Keratinocyte (primary cell): Measurements from ENCODE around the gene KLC3. TPM values are rescaled to one million over a fixed set of nuclear protein-coding genes. Genes with fewer than 3 reads are reported as not detected.

Source experiments
- DNase-seq: peaks from one replicate; pipeline ENCODE4 v3.0.0-alpha.2; 2011; ENCODE audit warnings: low read depth, missing footprints, low spot score
- FAIRE-seq: peaks from 2 replicates; lab custom pipeline; 2011; peaks lifted over from hg19 to GRCh38; lab: Jason Lieb, UNC
- H2AFZ ChIP-seq: 2 replicates; pipeline ENCODE4 v1.6.0; 2012; ENCODE audit warnings: low read length, control low read depth, inconsistent platforms; ENCODE audit not compliant: control insufficient read depth
- H3K27ac ChIP-seq: 2 replicates; pipeline ENCODE4 v1.5.1; 2011; ENCODE audit warnings: low read length; ENCODE audit not compliant: control insufficient read depth, insufficient read depth
- H3K27me3 ChIP-seq: 3 replicates; pipeline ENCODE4 v1.6.0; 2011; ENCODE audit warnings: low read length; ENCODE audit not compliant: control insufficient read depth, insufficient read depth; ENCODE audit errors: extremely low read depth
- H3K36me3 ChIP-seq, 2 experiments: 2 replicates in 1 of 2; 3 replicates in 1 of 2; pipeline ENCODE4 v1.5.1; 2011; ENCODE audit warnings: low read length in 2 of 2, mild to moderate bottlenecking in 1 of 2; ENCODE audit not compliant: control insufficient read depth in 2 of 2, insufficient read depth in 2 of 2; ENCODE audit errors: extremely low read depth in 1 of 2
- H3K4me1 ChIP-seq: 3 replicates; pipeline ENCODE4 v1.5.1; 2011; ENCODE audit warnings: low read length; ENCODE audit not compliant: control insufficient read depth, insufficient read depth; ENCODE audit errors: extremely low read depth
- H3K4me2 ChIP-seq: 3 replicates; pipeline ENCODE4 v1.6.0; 2011; ENCODE audit warnings: low read depth, low read length; ENCODE audit not compliant: control insufficient read depth, insufficient read depth; ENCODE audit errors: extremely low read depth
- H3K4me3 ChIP-seq, 3 experiments: fragments of 200-600 bp in 1 of 3; sonication (generic) in 1 of 3; 2 replicates in 2 of 3; 3 replicates in 1 of 3; pipeline ENCODE4 v1.5.1; 2011 to 2016; ENCODE audit warnings: low read length in 3 of 3, mild to moderate bottlenecking in 3 of 3, control low read depth in 2 of 3, inconsistent platforms in 1 of 3, low read depth in 1 of 3, mixed read lengths in 1 of 3, mixed run types in 1 of 3, moderate library complexity in 1 of 3; ENCODE audit not compliant: control insufficient read depth in 2 of 3, insufficient read depth in 2 of 3; ENCODE audit errors: extremely low read depth in 1 of 3
- H3K79me2 ChIP-seq: 2 replicates; pipeline ENCODE4 v1.6.0; 2012; ENCODE audit warnings: low read length; ENCODE audit not compliant: control insufficient read depth, insufficient read depth
- H3K9ac ChIP-seq: 3 replicates; pipeline ENCODE4 v1.6.0; 2011; ENCODE audit warnings: low read length; ENCODE audit not compliant: control insufficient read depth, insufficient read depth; ENCODE audit errors: extremely low read depth
- H3K9me1 ChIP-seq: 3 replicates; pipeline ENCODE4 v1.6.0; 2011; ENCODE audit warnings: low read length; ENCODE audit not compliant: control insufficient read depth, insufficient read depth; ENCODE audit errors: extremely low read depth
- H3K9me3 ChIP-seq: 2 replicates; pipeline ENCODE4 v1.5.1; 2012; ENCODE audit warnings: low read depth, low read length; ENCODE audit not compliant: control insufficient read depth
- H4K20me1 ChIP-seq: 3 replicates; pipeline ENCODE4 v1.6.0; 2011; ENCODE audit warnings: low read length; ENCODE audit not compliant: control insufficient read depth, insufficient read depth; ENCODE audit errors: extremely low read depth
- CTCF ChIP-seq, 3 experiments: IDR thresholded peaks in 1 of 3; conservative IDR thresholded peaks in 1 of 3; optimal IDR thresholded peaks in 1 of 3; 2 replicates in 2 of 3; 3 replicates in 1 of 3; pipeline versions ENCODE3 to v1.5.1; 2011; ENCODE audit warnings: low read length in 3 of 3, mild to moderate bottlenecking in 3 of 3, moderate library complexity in 2 of 3, control low read depth in 1 of 3, inconsistent platforms in 1 of 3; ENCODE audit not compliant: insufficient read depth in 2 of 3; ENCODE audit errors: extremely low read depth in 1 of 3
- EZH2 ChIP-seq: IDR thresholded peaks from one replicate; pipeline ENCODE4 v1.6.1; 2012; ENCODE audit warnings: inconsistent platforms, mild to moderate bottlenecking, low read length, moderate library complexity
- dilution Hi-C: fragments of 300-500 bp; cut with MboI; formaldehyde crosslinking; loops from one replicate; pipeline ENCODE4 v1.7.0; 2020; ENCODE audit warnings: low sequenced_read_pairs; ENCODE audit not compliant: extremely low pct_ligation_motif_present
- polyA plus RNA-seq, 5 experiments: library from polyadenylated mRNA; depleted of rRNA in 3 of 5; stranded (reverse) in 3 of 5; stranded (forward) in 1 of 5; unstranded in 1 of 5; fragments of >200 nt; gene quantifications; 1 replicate in 1 of 5; 2 replicates in 3 of 5; 3 replicates in 1 of 5; pipeline versions ENCODE4 v1.2.1 to v1.2.3, GENCODE V29; 2011 to 2012; ENCODE audit warnings: missing spikeins in 2 of 5, low read depth in 1 of 5, low replicate concordance in 1 of 5

KLC3 gene
- polyA plus RNA-seq, 1 donor (not counting 4 experiments of a cell fraction or from before 2014, with no cell fraction given) = 14.7 TPM

GRCh38 chr19:45314708-45315245 lies 25.8 kb upstream of the KLC3 start:
- Histone ChIP-seq H3K79me2 (no peaks in the 10 kb centered on the region), H3K9me3 (no peaks in the 10 kb centered on the region), H2AFZ (no peak overlapping the region), H3K27ac (no peak overlapping the region), H3K27me3 (peaks cover 17% of the 10 kb centered on the region), H4K20me1 (no peaks in the 10 kb centered on the region), H3K4me3 (no peak overlapping the region), H3K9ac (no peak overlapping the region), H3K4me1 (no peaks in the 10 kb centered on the region), H3K4me2 (no peak overlapping the region), H3K9me1 (no peaks in the 10 kb centered on the region), H3K36me3 (no peaks in the 10 kb centered on the region)
- no peak for TF ChIP-seq CTCF (optimal IDR thresholded peaks at IDR 0.05 in 1 of 3, IDR thresholded peaks at IDR 0.05 in 1 of 3, conservative IDR thresholded peaks at IDR 0.05 in 1 of 3; ENCODE audit: extremely low read depth in 1 of 3, insufficient read depth in 2 of 3, low read length in 3 of 3)
- TF ChIP-seq EZH2 = no peak
- dilution Hi-C loops = no loop called here
- FAIRE-seq (no peak), DNase-seq (no peak)

GRCh38 chr19:45315304-45315703 lies 25.2 kb upstream of the KLC3 start:
- TF ChIP-seq EZH2 (no peak), CTCF (optimal IDR thresholded peaks at IDR 0.05 in 1 of 3, IDR thresholded peaks at IDR 0.05 in 1 of 3, conservative IDR thresholded peaks at IDR 0.05 in 1 of 3; ENCODE audit: extremely low read depth in 1 of 3, insufficient read depth in 2 of 3, low read length in 3 of 3) (no peak)
- Histone ChIP-seq H3K27ac (no peak overlapping the region), H3K4me1 (no peaks in the 10 kb centered on the region), H3K27me3 (peaks cover 17% of the 10 kb centered on the region), H3K9ac (no peak overlapping the region), H3K36me3 (no peaks in the 10 kb centered on the region), H3K9me1 (no peaks in the 10 kb centered on the region), H3K79me2 (no peaks in the 10 kb centered on the region), H2AFZ (no peak overlapping the region), H3K9me3 (no peaks in the 10 kb centered on the region), H3K4me3 (no peak overlapping the region), H4K20me1 (no peaks in the 10 kb centered on the region), H3K4me2 (no peak overlapping the region)
- dilution Hi-C loops = no loop called here
- DNase-seq (no peak), FAIRE-seq (no peak)
